CD4-positive, CD25-positive, alpha-beta regulatory T cell (primary cell): Measurements from ENCODE around the gene SIK3. TPM values are rescaled to one million over a fixed set of nuclear protein-coding genes. Genes with fewer than 3 reads are reported as not detected.
A peak's percentile ranks its signal among the peaks of the same experiment; 100 is the strongest.

Source experiments
- ATAC-seq, 2 donors: fragments of 150-1000 bp; cut with Tn5 transposase; one replicate each; pipeline ENCODE4 v1.10.0; 2021; ENCODE audit warnings: low read depth in 2 of 2, moderate number of reproducible peaks in 2 of 2, moderate library complexity in 1 of 2
- DNase-seq, 3 donors: peaks; one replicate each; pipeline versions ENCODE4 v3.0.0 to v3.0.0-alpha.2; 2012 to 2022; ENCODE audit warnings: mixed read lengths in 1 of 3
- H3K27ac ChIP-seq: one replicate; pipeline ENCODE4 v1.7.0; 2013; ENCODE audit warnings: mild to moderate bottlenecking, low read length; ENCODE audit not compliant: insufficient read depth, poor library complexity, severe bottlenecking
- H3K27me3 ChIP-seq: one replicate; pipeline ENCODE4 v1.7.0; 2013; ENCODE audit warnings: low read length; ENCODE audit not compliant: control insufficient read depth, insufficient read depth
- H3K36me3 ChIP-seq: one replicate; pipeline ENCODE4 v1.7.0; 2013; ENCODE audit warnings: mild to moderate bottlenecking, low read length, moderate library complexity; ENCODE audit not compliant: control insufficient read depth, insufficient read depth
- H3K4me1 ChIP-seq: 2 replicates; pipeline ENCODE4 v1.7.0; 2013; ENCODE audit warnings: mild to moderate bottlenecking, low read length; ENCODE audit not compliant: insufficient read depth, control insufficient read depth, poor library complexity, severe bottlenecking
- H3K4me3 ChIP-seq: one replicate; pipeline ENCODE4 v1.7.0; 2013; ENCODE audit warnings: low read depth, mild to moderate bottlenecking, low read length, moderate library complexity
- H3K9me3 ChIP-seq, 2 experiments: 1 replicate in 1 of 2; 2 replicates in 1 of 2; pipeline ENCODE4 v1.7.0; 2013; ENCODE audit warnings: low read length in 2 of 2, mild to moderate bottlenecking in 1 of 2, moderate library complexity in 1 of 2; ENCODE audit not compliant: control insufficient read depth in 2 of 2
- H3K27ac Mint-ChIP-seq, 3 donors: one replicate each; pipeline ENCODE4 v1.8.0; 2020 to 2022; ENCODE audit warnings: mild to moderate bottlenecking in 3 of 3, mixed read lengths in 3 of 3, moderate library complexity in 2 of 3
- H3K27me3 Mint-ChIP-seq: one replicate; pipeline ENCODE4 v1.8.0; 2022; ENCODE audit warnings: mild to moderate bottlenecking, mixed read lengths
- H3K36me3 Mint-ChIP-seq: one replicate; pipeline ENCODE4 v1.8.0; 2020; ENCODE audit warnings: mixed read lengths
- H3K4me1 Mint-ChIP-seq, 4 donors: one replicate each; pipeline ENCODE4 v1.8.0; 2020 to 2022; ENCODE audit warnings: mixed read lengths in 4 of 4, mild to moderate bottlenecking in 1 of 4
- H3K4me3 Mint-ChIP-seq, 4 donors: one replicate each; pipeline ENCODE4 v1.8.0; 2020 to 2022; ENCODE audit warnings: mild to moderate bottlenecking in 4 of 4, mixed read lengths in 4 of 4, moderate library complexity in 3 of 4
- H3K9me3 Mint-ChIP-seq, 7 donors: one replicate each; pipeline ENCODE4 v1.8.0; 2020 to 2022; ENCODE audit warnings: mixed read lengths in 7 of 7, mild to moderate bottlenecking in 3 of 7, moderate library complexity in 2 of 7
- polyA plus RNA-seq, 4 donors: library from polyadenylated mRNA; unstranded; fragments of 300-500 nt; fragmentation: Illumina TruSeq; gene quantifications; one replicate each; pipeline ENCODE4 v1.2.3, GENCODE V29; 2021
- total RNA-seq: library from RNA; stranded (reverse); gene quantifications from one replicate; pipeline ENCODE4 v1.2.3, GENCODE V29; 2022

The SIK3 gene
- total and polyA plus RNA-seq, 5 donors from 2014 or later, result 7.0 to 55.2 (median 9.4) TPM

DNA sequence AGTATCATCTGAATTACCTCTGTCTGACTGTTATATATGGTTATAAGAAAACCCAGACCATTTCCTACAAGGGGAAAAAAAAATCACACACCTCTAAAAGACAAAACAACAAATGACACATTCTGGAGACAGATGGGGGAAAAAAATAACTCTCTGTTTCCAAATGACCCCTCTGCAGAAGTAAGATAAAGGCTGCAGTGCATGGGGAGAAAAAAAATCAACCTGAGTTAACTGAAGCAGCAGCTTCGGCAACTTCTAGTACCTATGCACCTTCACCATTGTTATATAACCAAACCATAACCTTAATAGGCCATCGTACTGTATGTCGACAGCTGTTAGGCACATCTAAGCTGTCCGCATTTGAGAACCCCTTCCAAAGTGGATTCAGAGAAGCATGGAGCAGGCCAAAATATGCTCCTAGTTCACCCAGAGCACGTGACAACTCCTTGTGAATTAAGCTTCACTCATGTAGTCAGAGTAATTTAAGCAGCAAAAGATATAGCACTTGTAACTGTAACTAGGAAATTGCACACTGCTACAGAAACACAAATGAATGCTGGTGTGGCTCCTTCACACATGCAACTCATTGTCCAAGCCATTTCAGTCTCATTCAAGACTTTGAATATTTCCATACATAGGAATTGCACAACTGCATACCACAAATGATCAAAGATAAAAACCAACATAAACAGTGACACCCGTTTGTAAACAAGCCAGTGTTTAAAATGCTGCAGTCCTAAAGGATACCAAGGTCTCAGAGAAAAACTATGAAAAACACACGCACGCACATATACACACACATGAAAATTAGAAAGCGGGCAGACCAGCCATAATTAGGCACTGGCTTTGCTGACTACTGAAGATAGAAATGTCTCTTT, 2.7 kb downstream of the SIK3 start:
- Histone ChIP-seq H3K27ac (peak overlapping the region; percentile 80), H3K27me3 (no peaks in the 10 kb centered on the region), H3K9me3 (no peaks in the 10 kb centered on the region), H3K36me3 (peaks cover 2% of the 10 kb centered on the region), H3K4me1 (peaks cover 54% of the 10 kb centered on the region), H3K4me3 (peak overlapping the region; percentile 88)
- peak overlapping the region; percentile 86 to 99 (median 96) for H3K4me3 Mint-ChIP-seq
- peaks cover 14% of the 10 kb centered on the region for H3K27me3 Mint-ChIP-seq
- H3K9me3 Mint-ChIP-seq, result peaks cover 0 to 5% (median 2%) of the 10 kb centered on the region in 7 donors
- ATAC-seq, result no peak
- H3K36me3 Mint-ChIP-seq, result peaks cover 14% of the 10 kb centered on the region
- peak in 1 of 3 donors; percentile 25 for DNase-seq
- peaks cover 27 to 72% (median 58%) of the 10 kb centered on the region in 4 donors for H3K4me1 Mint-ChIP-seq
- H3K27ac Mint-ChIP-seq, result peak overlapping the region; percentile 94 to 99 (median 97)

DNA sequence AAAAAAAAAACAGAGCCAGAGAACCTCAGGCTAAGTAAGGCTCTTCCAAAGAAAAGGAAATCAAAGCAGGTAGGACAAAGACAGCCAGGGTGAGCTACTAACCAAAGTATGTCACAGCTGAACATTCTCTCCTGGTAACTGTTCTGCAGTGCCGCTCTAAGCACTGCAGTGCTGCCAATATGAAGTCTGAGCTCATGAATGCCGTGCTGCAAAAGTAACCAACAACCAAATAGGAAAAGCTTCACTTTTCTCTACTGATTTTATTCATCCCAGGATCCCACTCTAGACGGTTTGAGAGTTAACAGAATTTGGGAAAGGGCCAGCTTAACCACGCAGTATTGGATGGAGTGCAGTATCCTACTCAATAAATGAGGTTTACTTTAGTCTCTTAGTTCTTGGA, 3.5 kb downstream of the SIK3 start:
- peaks cover 2% of the 10 kb centered on the region for H3K36me3 ChIP-seq
- no peaks in the 10 kb centered on the region for H3K27me3 ChIP-seq
- ATAC-seq, result no peak
- H3K4me1 ChIP-seq, result peaks cover 54% of the 10 kb centered on the region
- peak overlapping the region in 2 of 3 donors; percentile 49 to 99 for H3K27ac Mint-ChIP-seq
- H3K9me3 ChIP-seq, result no peaks in the 10 kb centered on the region
- no peak for DNase-seq
- peaks cover 14% of the 10 kb centered on the region for H3K36me3 Mint-ChIP-seq
- peak overlapping the region; percentile 17 for H3K27ac ChIP-seq
- peaks cover 31 to 77% (median 63%) of the 10 kb centered on the region in 4 donors for H3K4me1 Mint-ChIP-seq
- peak overlapping the region; percentile 16 for H3K4me3 ChIP-seq
- peaks cover 0 to 5% (median 2%) of the 10 kb centered on the region in 7 donors for H3K9me3 Mint-ChIP-seq
- H3K27me3 Mint-ChIP-seq, result peaks cover 14% of the 10 kb centered on the region
- H3K4me3 Mint-ChIP-seq, result peak overlapping the region in 3 of 4 donors; percentile 86 to 99 (median 94)

DNA sequence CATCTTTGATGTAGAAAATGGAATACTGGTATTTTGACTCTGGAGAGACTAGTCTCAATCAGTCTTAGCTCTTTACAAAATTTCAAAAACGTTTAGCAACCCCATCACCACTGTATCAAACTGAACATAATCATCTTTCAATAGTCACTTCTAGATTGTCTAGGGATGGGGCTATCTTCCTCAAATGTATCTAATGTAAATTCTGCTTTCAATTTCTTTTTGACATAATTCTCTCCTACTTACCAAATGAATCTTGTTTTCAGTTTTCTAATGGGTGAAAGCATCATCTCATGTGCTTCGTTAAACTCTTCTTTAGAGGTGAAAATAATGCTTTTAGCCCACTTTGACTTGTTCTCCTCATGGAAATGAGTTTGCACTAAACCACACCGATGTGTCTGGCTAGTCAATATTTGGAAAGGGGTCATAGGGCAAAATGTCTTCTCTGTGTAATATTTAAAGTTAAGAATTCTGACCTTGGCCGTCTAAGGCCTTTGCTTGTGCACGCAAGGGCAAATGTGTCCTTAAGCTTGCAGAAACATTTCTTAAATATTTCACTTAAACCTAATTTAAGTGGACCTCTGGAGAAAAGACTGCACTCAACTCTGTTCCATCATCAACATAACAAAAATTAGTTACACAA, 5.2 kb downstream of the SIK3 start:
- Histone ChIP-seq H3K36me3 (peaks cover 2% of the 10 kb centered on the region), H3K27me3 (no peaks in the 10 kb centered on the region), H3K9me3 (no peaks in the 10 kb centered on the region), H3K27ac (no peak overlapping the region), H3K4me1 (peaks cover 46% of the 10 kb centered on the region), H3K4me3 (peak overlapping the region; percentile 63)
- Mint-ChIP-seq H3K9me3 (peaks cover 0 to 5% (median 2%) of the 10 kb centered on the region in 7 donors), H3K4me1 (peaks cover 36 to 76% (median 65%) of the 10 kb centered on the region in 4 donors), H3K4me3 (peak overlapping the region in 3 of 4 donors; percentile 23 to 42 (median 40)), H3K36me3 (peaks cover 14% of the 10 kb centered on the region), H3K27ac (peak overlapping the region in 2 of 3 donors; percentile 60 to 74), H3K27me3 (peaks cover 8% of the 10 kb centered on the region)
- no peak for ATAC-seq
- DNase-seq, result no peak

DNA sequence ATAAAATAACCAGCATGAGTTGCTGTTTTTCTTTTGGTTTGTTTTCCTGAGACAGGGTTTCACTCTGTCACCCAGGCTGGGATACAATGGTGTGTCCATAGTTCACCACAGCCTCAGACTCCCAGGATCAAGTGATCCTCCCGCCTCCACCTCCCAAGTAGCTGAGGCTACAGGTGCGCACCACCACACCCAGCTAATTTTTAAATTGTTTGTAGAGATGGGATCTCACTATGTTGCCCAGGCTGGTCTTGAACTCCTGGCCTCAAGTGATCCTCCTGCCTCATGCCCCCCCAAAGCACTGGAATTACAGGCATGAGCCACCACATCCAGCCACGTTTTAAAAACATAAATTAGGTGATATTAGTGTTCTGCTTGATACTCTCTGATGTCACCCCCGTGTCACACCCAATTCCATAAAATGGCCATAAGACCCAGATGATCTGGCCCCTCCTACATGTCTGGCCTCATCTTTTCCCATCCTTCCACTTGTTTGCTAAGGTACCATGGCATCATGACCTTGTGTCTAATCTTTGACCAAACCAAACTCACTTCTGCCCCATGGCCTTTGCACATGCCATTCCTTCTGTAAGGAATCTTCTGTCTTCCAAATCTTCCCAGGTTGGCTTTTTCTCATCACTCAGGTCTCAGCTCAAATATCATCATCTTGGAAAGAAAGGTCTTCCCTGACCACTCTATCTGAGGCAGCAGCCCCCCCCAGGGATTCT, 6.3 kb downstream of the SIK3 start:
- ATAC-seq (no peak), DNase-seq (no peak)
- Histone ChIP-seq H3K4me3 (no peak overlapping the region), H3K9me3 (no peaks in the 10 kb centered on the region), H3K4me1 (peaks cover 48% of the 10 kb centered on the region), H3K36me3 (peaks cover 2% of the 10 kb centered on the region), H3K27me3 (no peaks in the 10 kb centered on the region), H3K27ac (no peak overlapping the region)
- no peak overlapping the region for H3K4me3 Mint-ChIP-seq
- H3K9me3 Mint-ChIP-seq, result peaks cover 0 to 3% (median 1%) of the 10 kb centered on the region in 7 donors
- peaks cover under 1% of the 10 kb centered on the region for H3K27me3 Mint-ChIP-seq
- peaks cover 36 to 79% (median 68%) of the 10 kb centered on the region in 4 donors for H3K4me1 Mint-ChIP-seq
- no peak overlapping the region for H3K27ac Mint-ChIP-seq
- peaks cover 14% of the 10 kb centered on the region for H3K36me3 Mint-ChIP-seq

DNA sequence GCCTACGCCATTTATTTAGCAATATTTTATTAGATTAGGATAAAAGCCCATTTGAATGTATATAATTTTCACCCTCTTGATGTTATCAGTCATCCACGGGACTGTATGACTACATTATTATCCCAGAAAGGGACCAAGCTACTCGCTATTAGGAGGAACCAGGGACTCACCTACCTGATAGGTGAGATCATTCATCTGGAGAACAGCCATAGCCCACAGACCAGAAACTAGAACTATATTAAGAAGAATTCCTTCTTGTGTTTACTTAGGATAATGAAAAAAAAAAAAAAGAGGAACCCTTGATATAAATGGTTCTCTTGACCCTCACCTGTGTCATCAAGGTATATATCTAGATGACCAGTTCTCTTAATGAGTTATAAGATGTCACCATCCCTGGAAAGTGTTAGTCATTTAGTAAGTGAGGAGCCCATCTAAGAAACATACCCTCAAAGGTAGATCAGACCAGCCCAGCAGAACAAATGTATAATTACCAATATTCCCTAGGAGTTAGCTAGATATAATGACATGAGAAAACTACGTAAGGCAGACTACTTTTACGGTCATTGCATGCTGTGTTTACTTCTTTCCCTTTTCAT, 8.0 kb downstream of the SIK3 start:
- Mint-ChIP-seq H3K36me3 (peaks cover 14% of the 10 kb centered on the region), H3K27ac (peak overlapping the region in 2 of 3 donors; percentile 18 to 20), H3K4me1 (peaks cover 26 to 73% (median 55%) of the 10 kb centered on the region in 4 donors), H3K9me3 (peaks cover 0 to 3% (median 1%) of the 10 kb centered on the region in 7 donors), H3K27me3 (no peaks in the 10 kb centered on the region), H3K4me3 (peak overlapping the region in 1 of 4 donors; percentile 1)
- Histone ChIP-seq H3K4me3 (no peak overlapping the region), H3K9me3 (no peaks in the 10 kb centered on the region), H3K27ac (no peak overlapping the region), H3K36me3 (peaks cover 3% of the 10 kb centered on the region), H3K27me3 (no peaks in the 10 kb centered on the region), H3K4me1 (peaks cover 31% of the 10 kb centered on the region)
- DNase-seq (no peak), ATAC-seq (no peak)

DNA sequence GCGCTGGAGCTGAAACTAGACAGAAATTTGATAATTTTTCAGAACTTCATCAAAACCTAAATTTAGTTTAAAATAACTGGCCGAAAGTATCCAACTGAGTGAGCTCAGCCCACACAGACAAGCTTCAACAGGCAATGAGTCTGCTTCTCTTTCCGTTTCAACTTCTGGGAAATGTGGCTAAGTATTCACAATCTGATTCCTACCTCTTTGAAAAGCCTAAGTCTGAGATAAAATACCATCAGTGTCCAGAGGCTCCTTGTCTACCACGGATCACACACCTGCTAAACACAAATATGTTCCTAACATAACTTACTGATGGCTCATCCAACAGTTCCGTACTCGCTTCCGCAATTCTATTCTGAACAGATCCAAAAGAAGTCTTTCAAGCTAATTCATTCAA, 8.5 kb downstream of the SIK3 start:
- H3K36me3 ChIP-seq, result peaks cover 7% of the 10 kb centered on the region
- H3K9me3 Mint-ChIP-seq, result peaks cover 0 to 3% (median 1%) of the 10 kb centered on the region in 7 donors
- H3K36me3 Mint-ChIP-seq, result peaks cover 14% of the 10 kb centered on the region
- no peaks in the 10 kb centered on the region for H3K27me3 Mint-ChIP-seq
- peaks cover 26% of the 10 kb centered on the region for H3K4me1 ChIP-seq
- ATAC-seq (no peak), DNase-seq (no peak)
- H3K9me3 ChIP-seq, result no peaks in the 10 kb centered on the region
- H3K27ac ChIP-seq, result no peak overlapping the region
- H3K27ac Mint-ChIP-seq, result no peak overlapping the region
- H3K4me3 ChIP-seq, result no peak overlapping the region
- H3K4me1 Mint-ChIP-seq, result peaks cover 22 to 71% (median 53%) of the 10 kb centered on the region in 4 donors
- no peaks in the 10 kb centered on the region for H3K27me3 ChIP-seq
- H3K4me3 Mint-ChIP-seq, result peak overlapping the region in 1 of 4 donors; percentile 1

DNA sequence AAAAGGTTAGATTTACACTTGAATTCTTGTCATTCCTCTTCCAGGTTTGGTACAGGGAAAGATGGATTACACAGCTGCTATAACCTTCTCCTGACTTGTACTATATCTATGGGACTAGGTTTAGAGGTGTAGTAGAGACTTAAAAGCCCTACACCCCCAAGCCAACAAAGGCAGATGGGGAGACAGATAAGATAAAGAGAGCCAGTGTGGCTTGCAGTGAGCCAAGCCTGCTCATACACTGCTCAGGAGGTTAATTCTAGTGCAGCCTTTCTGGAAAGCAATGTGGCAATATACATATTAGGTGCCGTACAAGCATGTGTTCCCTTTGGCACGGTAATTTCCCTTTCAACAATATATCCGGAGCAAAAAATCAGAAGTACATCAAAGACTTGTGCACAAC, 10.8 kb downstream of the SIK3 start:
- H3K27ac ChIP-seq, result no peak overlapping the region
- H3K36me3 ChIP-seq, result peaks cover 7% of the 10 kb centered on the region
- DNase-seq, result no peak
- H3K9me3 Mint-ChIP-seq, result peaks cover 0 to 3% (median 1%) of the 10 kb centered on the region in 7 donors
- no peaks in the 10 kb centered on the region for H3K27me3 Mint-ChIP-seq
- peak overlapping the region in 2 of 3 donors; percentile 20 to 41 for H3K27ac Mint-ChIP-seq
- H3K4me3 ChIP-seq, result no peak overlapping the region
- H3K36me3 Mint-ChIP-seq, result peaks cover 10% of the 10 kb centered on the region
- no peaks in the 10 kb centered on the region for H3K27me3 ChIP-seq
- H3K4me3 Mint-ChIP-seq, result peak overlapping the region in 1 of 4 donors; percentile 27
- peaks cover 22 to 71% (median 48%) of the 10 kb centered on the region in 4 donors for H3K4me1 Mint-ChIP-seq
- peaks cover 14% of the 10 kb centered on the region for H3K4me1 ChIP-seq
- no peaks in the 10 kb centered on the region for H3K9me3 ChIP-seq
- ATAC-seq, result no peak
